Renal cortex interstitium (tissue), 15 donors: ENCODE measurements around the gene LRRC4B. TPM values are rescaled to one million over a fixed set of nuclear protein-coding genes. Genes with fewer than 3 reads are reported as not detected.
"Not testable (repeated sequence)": the region's sequence is repeated elsewhere in the genome, so short reads cannot be mapped to it uniquely, and the experiment has no call there.

Source experiments
- DNase-seq, 11 donors: peaks; one replicate each; pipeline ENCODE4 v3.0.0-alpha.2; 2013; ENCODE audit warnings: low read depth in 9 of 11, low spot score in 4 of 11; ENCODE audit errors: extremely low read depth in 1 of 11
- long read RNA-seq, 16 experiments: transcript quantifications; one replicate each; lab custom pipeline, GENCODE V29; 2026
- polyA plus RNA-seq, 3 donors: library from polyadenylated mRNA; unstranded; fragments of 120-200 nt; gene quantifications; one replicate each; pipeline ENCODE4 v1.2.1, GENCODE V29; 2013; ENCODE audit not compliant: insufficient read length in 3 of 3

The LRRC4B gene, protein sequence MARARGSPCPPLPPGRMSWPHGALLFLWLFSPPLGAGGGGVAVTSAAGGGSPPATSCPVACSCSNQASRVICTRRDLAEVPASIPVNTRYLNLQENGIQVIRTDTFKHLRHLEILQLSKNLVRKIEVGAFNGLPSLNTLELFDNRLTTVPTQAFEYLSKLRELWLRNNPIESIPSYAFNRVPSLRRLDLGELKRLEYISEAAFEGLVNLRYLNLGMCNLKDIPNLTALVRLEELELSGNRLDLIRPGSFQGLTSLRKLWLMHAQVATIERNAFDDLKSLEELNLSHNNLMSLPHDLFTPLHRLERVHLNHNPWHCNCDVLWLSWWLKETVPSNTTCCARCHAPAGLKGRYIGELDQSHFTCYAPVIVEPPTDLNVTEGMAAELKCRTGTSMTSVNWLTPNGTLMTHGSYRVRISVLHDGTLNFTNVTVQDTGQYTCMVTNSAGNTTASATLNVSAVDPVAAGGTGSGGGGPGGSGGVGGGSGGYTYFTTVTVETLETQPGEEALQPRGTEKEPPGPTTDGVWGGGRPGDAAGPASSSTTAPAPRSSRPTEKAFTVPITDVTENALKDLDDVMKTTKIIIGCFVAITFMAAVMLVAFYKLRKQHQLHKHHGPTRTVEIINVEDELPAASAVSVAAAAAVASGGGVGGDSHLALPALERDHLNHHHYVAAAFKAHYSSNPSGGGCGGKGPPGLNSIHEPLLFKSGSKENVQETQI
- 10 to 100 TPM; 13.8 to 26.0 (median 21.8) TPM for polyA plus RNA-seq
- long read RNA-seq, donor 1, partial matches to known transcripts: 5 of 9 reads
- long read RNA-seq, donor 1, other reads (novel, unspliced or antisense): 0 of 9 reads
- long read RNA-seq, donor 2, transcript LRRC4B-201 (3 exons, 2,958 nt): major isoform, 6 of 12 reads
- long read RNA-seq, donor 2, partial matches to known transcripts: 6 of 12 reads
- long read RNA-seq, donor 2, other reads (novel, unspliced or antisense): 0 of 12 reads
- long read RNA-seq, donor 3, transcript LRRC4B-201 (3 exons, 2,958 nt): major isoform, 9 of 9 reads
- long read RNA-seq, donor 3, partial matches to known transcripts: 0 of 9 reads
- long read RNA-seq, donor 3, other reads (novel, unspliced or antisense): 0 of 9 reads
- long read RNA-seq, donor 4, transcript LRRC4B-201 (3 exons, 2,958 nt): major isoform, 5 of 5 reads
- long read RNA-seq, donor 4, partial matches to known transcripts: 0 of 5 reads
- long read RNA-seq, donor 4, other reads (novel, unspliced or antisense): 0 of 5 reads
- long read RNA-seq, donor 5, transcript LRRC4B-201 (3 exons, 2,958 nt): major isoform, 10 of 10 reads
- long read RNA-seq, donor 5, partial matches to known transcripts: 0 of 10 reads
- long read RNA-seq, donor 5, other reads (novel, unspliced or antisense): 0 of 10 reads
- long read RNA-seq, donor 6, transcript LRRC4B-201 (3 exons, 2,958 nt): major isoform, 6 of 21 reads
- long read RNA-seq, donor 6, partial matches to known transcripts: 15 of 21 reads
- long read RNA-seq, donor 6, other reads (novel, unspliced or antisense): 0 of 21 reads
- long read RNA-seq, donor 7, partial matches to known transcripts: 0 of 2 reads
- long read RNA-seq, donor 7, other reads (novel, unspliced or antisense): 0 of 2 reads
- long read RNA-seq, donor 8, transcript LRRC4B-201 (3 exons, 2,958 nt): major isoform, 7 of 7 reads
- long read RNA-seq, donor 8, partial matches to known transcripts: 0 of 7 reads
- long read RNA-seq, donor 8, other reads (novel, unspliced or antisense): 0 of 7 reads
- long read RNA-seq, donor 9, transcript LRRC4B-201 (3 exons, 2,958 nt): major isoform, 7 of 7 reads
- long read RNA-seq, donor 9, partial matches to known transcripts: 0 of 7 reads
- long read RNA-seq, donor 9, other reads (novel, unspliced or antisense): 0 of 7 reads
- long read RNA-seq, donor 10, transcript LRRC4B-201 (3 exons, 2,958 nt): major isoform, 6 of 6 reads
- long read RNA-seq, donor 10, partial matches to known transcripts: 0 of 6 reads
- long read RNA-seq, donor 10, other reads (novel, unspliced or antisense): 0 of 6 reads
- long read RNA-seq, donor 11, transcript LRRC4B-201 (3 exons, 2,958 nt): major isoform, 9 of 9 reads
- long read RNA-seq, donor 11, partial matches to known transcripts: 0 of 9 reads
- long read RNA-seq, donor 11, other reads (novel, unspliced or antisense): 0 of 9 reads
- long read RNA-seq, donor 12, partial matches to known transcripts: 0 of 4 reads
- long read RNA-seq, donor 12, other reads (novel, unspliced or antisense): 0 of 4 reads
- long read RNA-seq, donor 13, transcript LRRC4B-201 (3 exons, 2,958 nt): major isoform, 8 of 30 reads
- long read RNA-seq, donor 13, partial matches to known transcripts: 22 of 30 reads
- long read RNA-seq, donor 13, other reads (novel, unspliced or antisense): 0 of 30 reads
- long read RNA-seq, donor 14, partial matches to known transcripts: 5 of 9 reads
- long read RNA-seq, donor 14, other reads (novel, unspliced or antisense): 0 of 9 reads
- long read RNA-seq, donor 15, partial matches to known transcripts: 0 of 1 reads
- long read RNA-seq, donor 15, other reads (novel, unspliced or antisense): 0 of 1 reads
- long read RNA-seq, donor 16, transcript LRRC4B-201 (3 exons, 2,958 nt): major isoform, 14 of 24 reads
- long read RNA-seq, donor 16, partial matches to known transcripts: 10 of 24 reads
- long read RNA-seq, donor 16, other reads (novel, unspliced or antisense): 0 of 24 reads

DNA sequence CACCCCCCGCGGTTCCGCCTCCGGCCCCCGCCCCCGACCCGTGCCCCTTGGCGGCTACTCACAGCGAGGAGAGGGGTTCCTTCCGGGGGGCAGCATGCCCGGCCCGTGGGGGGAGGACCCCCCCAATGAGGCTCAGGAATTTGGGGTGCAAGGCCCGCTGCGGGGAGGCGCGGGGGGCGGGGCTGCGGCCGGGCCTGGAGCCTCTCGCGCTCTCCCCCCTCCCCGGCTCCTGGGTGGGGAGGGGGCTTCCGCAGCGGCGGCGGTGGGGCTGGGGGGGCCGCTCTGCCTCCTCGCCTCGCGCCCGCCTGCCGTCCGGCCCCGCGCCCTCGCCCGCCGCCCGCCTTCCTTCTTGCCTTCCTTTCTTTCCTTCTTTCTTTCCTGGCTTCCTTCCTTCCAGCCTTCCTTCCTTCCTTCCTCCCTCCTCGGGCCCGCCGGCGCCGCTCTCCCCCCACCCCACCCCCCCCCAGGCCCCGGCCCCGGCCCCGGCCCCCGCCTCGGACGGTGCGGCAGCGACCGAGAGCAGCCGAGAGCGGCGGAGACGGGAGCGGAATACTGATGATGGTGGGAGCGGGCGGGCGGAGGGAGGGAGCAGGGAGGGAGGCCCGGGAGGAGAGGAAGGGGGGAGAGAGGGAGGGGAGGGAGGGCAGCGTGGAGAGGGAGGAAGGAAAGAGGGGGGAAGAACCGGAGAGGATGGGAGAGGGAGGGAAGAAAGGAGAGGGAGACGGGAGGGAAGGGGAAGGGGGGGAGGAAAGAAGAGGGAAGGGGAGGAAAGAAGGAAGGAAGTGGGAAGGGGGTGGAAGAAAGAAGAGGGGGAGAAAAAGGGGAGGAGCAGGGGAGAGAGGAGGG is at the start of gene LRRC4B:
Gene LRRC4B, minus strand, starts transcription at position 554 of the 846 bp plus-strand sequence. CDS start 19,597 bp downstream, outside the sequence.
- DNase-seq: peak in 9 of 11 donors; percentile 53 to 79 (median 72)

DNA sequence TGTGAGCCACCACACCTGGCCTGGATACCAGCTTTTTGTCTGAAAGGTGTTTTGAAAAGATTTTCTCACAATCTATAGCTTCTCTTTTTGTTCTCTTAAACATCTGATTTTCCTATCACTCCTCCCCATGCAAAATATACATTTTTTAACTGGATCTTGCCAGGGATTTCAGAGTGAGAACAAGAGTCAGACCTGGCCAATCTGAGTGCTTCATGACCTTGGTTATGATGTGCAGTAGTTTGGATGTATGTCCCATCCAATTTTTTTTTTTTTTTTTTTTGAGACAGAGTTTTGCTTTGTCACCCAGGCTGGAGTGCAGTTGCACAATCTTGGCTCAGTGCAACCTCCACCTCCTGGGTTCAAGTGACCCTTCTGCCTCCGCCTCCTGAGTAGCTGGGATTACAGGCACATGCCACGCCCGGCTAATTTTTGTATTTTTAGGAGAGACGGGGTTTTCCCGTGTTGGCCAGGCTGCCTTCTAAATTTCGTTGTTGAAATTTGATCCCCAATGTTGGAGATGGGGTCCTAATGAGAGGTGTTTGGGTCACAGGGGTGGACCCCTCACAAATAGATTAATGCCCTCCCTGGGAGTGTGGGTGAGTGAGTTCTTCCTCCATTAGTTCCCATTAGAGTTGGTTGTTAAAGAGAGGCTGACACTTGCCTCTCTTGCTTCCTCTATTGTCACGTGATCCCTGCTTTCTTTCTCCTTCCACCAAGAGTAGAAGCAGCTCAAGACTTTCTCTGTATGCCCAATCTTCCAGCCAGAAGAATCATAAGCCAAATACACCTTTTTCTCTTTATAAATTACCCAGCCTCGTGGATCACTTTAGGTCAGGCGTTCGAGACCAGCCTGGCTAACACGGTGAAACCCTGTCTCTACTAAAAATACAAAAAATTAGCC is 44.5 kb upstream of the LRRC4B start:
- DNase-seq: not testable (repeated sequence)

DNA sequence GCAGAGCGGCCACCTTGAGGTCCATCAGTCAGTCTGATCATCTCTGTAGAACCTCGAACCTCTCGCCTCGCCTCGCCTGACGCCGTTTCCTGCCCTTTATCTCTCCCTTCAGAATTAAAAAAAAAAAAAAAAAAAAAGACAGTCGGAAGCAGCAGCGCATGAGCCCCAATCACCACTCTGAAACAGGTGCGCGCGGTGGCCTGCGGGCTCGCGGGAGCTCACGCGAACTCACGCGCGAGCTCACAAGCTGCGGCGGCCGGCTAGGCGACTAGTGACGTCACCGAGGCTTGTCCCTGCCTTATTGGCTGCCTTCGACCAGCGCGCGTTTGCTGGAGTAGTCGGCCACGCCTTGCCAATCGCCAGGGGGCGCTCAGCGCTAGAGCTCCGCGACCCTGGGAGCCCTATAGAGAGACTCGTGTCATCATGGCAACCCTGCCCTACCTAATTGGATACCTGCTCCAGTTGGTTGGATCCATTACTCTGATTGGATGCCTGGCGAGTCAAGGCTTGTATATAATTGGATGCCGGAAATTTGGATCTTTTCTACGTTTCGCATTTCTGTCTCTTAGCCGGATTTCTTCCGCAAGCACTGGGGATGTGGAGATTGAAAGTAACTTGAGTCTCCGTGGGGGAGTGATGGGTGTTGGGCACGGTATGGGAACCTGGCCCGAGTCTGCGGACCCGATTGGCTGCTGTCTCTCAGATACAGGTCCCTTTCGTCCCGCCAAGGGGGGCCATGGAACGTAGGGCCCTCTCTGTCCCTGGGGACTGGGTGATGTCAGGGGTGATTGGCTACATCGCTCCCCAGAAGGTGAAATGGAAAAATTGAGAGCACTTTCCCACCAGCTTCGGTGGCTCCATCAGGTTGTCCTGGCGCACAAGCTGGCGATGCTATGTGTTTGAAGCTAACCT is 39.9 kb upstream of the LRRC4B start:
- DNase-seq: peak; percentile 65 to 90 (median 81)

DNA sequence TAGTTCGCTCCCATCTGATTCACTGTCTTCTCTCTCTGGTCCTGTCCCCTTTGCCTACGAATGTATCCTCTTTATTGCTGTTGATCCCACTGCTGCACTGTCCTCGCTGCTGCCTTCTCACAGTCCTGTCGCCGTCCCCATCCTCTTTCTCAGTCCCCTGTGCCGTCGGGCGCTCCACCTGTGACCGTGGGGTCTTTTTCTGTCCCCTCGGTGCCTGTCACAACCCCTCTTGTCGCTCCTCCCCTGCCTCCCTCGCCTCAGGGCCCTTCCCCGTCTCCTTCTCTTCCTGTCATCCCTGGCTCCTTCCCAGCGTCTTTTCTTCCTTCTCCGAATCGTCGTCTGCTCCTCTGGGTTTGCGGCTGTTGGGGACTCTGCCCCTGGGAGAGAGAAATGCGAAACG is 39.2 kb upstream of the LRRC4B start:
- no peak for DNase-seq

DNA sequence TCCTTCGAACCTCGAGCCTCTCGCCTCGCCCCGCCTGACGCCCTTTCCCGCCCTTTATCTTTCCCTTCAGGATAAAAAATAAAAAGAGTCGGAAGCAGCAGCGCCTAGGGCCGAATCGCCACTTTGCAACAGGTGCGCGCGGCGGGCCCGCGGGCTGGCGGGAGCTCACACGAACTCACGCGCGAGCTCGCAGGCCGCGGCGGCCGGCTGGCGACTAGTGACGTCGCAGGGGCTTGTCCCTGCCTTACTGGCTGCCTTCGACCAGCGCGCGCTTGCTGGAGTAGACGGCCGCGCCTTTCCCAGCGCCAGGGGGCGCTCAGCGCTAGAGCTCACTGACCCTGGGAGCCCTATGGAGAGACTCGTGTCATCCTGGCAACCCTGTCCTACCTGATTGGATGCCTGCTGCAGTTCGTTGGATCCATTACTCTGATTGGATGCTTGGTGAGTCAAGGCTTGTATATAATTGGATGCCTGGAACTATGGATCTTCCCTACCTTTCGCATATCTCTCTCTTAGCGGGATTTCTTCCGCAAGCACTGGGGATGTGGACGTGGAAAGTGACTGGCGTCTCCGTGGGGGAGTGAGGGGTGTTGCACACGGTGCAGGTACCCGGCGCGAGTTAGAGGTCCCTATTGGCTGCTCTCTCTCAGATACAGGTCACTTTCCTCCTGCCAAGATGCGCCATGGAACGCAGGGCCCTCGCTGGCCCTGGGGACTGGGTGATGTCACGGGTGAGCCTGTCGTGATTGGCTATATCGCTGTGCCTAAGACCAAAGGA is 38.0 kb upstream of the LRRC4B start:
- DNase-seq: not testable (repeated sequence)

DNA sequence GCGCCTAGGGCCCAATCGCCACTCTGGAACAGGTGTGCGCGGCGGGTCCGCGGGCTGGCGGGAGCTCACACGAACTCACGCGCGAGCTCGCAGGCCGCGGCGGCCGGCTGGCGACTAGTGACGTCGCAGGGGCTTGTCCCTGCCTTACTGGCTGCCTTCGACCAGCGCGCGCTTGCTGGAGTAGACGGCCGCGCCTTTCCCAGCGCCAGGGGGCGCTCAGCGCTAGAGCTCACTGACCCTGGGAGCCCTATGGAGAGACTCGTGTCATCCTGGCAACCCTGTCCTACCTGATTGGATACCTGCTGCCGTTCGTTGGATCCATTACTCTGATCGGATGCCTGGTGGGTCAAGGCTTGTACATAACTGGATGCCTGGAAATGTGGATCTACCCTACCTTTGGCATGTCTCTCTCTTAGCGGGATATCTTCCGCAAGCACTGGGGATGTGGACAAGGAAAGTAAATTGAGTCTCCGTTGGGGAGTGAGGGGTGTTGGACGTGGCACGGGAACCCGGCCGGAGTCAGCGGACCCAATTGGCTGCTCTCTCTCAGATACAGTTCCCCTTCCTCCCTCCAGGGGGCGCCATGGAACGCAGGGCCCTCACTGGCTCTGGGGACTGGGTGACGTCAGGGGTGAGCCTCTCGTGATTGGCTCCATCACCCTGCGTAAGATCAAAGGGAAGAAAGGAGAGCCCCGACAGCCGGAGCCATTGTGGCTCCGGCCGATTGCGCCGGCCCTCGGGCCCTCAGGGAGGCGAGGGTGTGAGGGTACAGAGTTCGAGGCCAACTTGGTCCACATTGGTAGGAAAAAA is 36.2 kb upstream of the LRRC4B start:
- DNase-seq: not testable (repeated sequence)

DNA sequence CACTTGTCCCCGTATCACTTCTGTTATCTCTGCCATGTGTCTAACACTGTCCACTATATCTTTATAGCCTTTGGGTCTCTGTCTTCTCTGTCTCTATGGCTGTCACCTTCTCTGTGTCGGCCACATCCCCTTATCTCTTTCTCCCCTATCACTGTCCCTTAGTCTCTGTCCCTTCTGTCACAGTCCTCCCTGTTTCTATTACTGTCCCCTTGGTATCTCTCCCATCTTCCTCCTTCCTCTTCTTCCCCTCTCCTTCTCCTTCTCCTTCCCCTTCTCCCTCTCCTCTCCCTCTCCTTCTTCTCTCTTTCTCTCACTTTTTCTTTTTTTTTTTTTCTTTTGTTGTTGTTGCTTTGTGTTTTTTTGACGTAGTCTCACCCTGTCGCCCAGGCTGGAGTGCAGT is 34.7 kb upstream of the LRRC4B start:
- DNase-seq: no peak

DNA sequence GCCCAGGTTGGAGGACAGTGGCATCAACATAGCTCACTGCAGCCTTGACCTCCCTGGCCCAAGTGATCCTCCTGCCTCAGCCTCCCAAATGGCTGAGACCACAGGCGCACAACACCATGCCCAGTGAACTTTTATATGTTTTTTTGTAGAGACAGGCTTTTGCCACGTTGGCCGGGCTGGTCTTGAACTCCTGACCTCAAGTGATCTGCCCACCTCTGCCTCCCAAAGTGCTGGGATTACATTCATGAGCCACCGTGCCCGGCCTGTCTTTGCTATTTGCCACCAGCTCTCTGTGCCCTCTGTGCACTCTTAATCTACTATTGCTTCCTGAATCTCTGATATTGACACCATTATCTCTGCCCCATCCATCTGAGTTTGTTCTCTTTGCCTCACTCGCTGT is 34.3 kb upstream of the LRRC4B start:
- no peak for DNase-seq

DNA sequence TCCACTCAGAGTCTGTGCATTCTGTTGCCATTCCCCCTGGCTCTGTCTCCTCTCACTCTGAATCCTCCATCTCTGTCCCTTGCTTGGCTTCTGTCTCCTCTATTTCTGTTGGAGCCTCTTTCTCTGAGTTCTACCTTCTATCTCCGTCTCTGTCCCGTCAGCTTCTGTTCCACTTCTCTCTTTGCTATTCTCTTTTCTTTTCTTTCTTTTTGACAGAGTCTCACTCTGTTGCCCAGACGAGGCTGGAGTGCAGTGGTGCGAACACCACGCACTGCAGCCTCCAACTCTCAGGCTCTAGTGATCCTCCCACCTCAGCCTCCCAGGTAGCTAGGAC is 33.8 kb upstream of the LRRC4B start:
- DNase-seq: no peak

DNA sequence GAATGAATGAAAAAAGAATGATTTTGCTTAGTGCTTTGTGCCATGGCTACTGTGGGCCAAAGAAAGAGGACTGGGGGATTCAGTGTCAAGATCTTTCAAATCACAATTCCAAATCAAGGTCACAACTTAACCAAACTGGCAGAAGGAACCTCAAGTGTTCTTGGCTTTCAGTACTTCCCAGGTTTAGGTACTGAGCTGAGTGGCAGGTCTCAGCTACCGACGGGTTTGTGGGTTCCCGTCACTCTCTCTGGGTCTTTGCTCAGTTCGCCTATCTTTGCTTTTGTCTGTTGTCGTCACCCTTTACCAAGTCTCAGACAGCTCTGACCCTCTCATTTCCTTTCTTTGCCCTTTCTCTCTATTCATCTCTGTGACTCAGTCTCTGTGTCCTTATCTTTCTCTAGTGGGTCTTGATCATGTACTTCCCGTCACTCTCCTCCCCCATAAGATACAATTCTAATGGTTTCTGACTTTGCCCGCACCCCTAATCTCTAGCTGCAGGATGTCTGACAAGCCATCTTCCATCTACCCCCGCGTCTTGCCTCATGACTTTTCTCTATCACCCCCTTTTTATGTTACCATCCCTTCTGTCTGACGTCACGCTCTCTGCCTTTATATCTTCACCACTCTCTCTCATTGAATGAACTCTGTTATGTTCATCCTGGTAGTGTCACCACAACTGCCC is 33.3 kb upstream of the LRRC4B start:
- no peak for DNase-seq

DNA sequence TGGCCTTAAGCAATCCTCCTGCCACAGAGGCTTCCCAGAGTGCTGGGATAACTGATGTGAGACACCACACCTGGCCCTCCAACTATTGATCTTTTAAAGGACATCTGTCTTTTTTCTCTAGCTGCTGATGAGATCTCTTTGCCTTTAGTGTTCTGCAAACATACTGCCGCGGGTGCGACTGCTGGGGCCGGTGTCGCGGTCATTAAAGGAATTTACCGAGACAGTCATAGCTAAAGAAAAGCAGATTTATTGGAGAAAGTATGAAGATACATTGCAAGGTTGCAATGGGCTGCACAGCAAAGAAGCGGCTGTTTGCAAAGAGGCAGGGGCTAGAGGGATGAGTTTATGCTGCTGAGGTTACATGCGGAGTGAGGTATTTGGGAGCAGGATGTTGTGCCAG is 31.2 kb upstream of the LRRC4B start:
- no peak for DNase-seq

DNA sequence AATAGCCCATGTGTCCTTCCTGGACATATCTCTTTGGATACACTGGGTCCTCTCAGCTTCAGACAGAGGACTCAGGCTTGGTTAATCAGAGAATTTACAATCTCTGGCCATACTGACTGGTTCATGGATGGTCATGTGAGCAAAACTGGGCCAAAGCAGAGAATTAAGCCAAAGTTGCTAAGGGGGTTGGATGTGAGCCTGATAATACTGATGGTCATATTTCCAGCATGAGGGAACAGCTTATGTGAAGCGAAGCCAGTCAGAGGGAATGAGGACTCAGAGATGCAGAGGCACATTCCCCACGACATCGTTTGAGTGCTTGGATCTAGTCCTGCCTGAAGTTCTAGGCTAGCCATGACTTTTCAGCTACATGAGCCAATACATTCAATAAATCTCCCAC is 22.0 kb upstream of the LRRC4B start:
- no peak for DNase-seq
